Measurements from ENCODE around the gene CENPS. TPM values are rescaled to one million over a fixed set of nuclear protein-coding genes. Genes with fewer than 3 reads are reported as not detected.
A peak's percentile ranks its signal among the peaks of the same experiment; 100 is the strongest.

The CENPS gene
- total and polyA plus RNA-seq, 9 of the 15 experiments (the other 6 are each of a cell fraction or from before 2014, with no cell fraction given): 10.2 to 36.0 (median 26.0) TPM

- no peak for TF ChIP-seq ZNF184 (CRISPR knock-in tag; IDR thresholded peaks at IDR 0.05)
- TF ChIP-seq CCAR2 (IDR thresholded peaks at IDR 0.05; ENCODE audit: low read depth, low read length): no peak
- peak; percentile 91 for TF ChIP-seq NR2C2 (CRISPR knock-in tag; IDR thresholded peaks at IDR 0.05)
- TF ChIP-seq NR2C2 (tag; IDR thresholded peaks at IDR 0.05): peak; percentile 97
- peak; percentile 61; the same call in 1 of the 2 replicates for TF ChIP-seq ZBTB2 (IDR thresholded peaks at IDR 0.05)
- no peak; the same call in 1 of the 2 replicates for TF ChIP-seq CHAMP1 (IDR thresholded peaks at IDR 0.05)
- TF ChIP-seq TEAD2 (tag; IDR thresholded peaks at IDR 0.05): no peak
- TF ChIP-seq CHD4 (IDR thresholded peaks at IDR 0.05; ENCODE audit: insufficient read depth, insufficient replicate concordance, low read depth, low read length, poor library complexity, severe bottlenecking): no peak
- peak; percentile 97; the same call in 1 of the 2 replicates for TF ChIP-seq TGIF2 (CRISPR knock-in tag; IDR thresholded peaks at IDR 0.05)
- peak; percentile 43; the same call in 1 of the 2 replicates for TF ChIP-seq EP300 (IDR thresholded peaks at IDR 0.05; ENCODE audit: low read length)
- TF ChIP-seq SRSF7 (optimal IDR thresholded peaks at IDR 0.05; ENCODE audit: low read depth, low read length): no peak
- no peak for TF ChIP-seq ATF1 (CRISPR knock-in tag; IDR thresholded peaks at IDR 0.05)
- peak; percentile 90 for TF ChIP-seq ATF1 (tag; IDR thresholded peaks at IDR 0.05)
- TF ChIP-seq PHF20 (IDR thresholded peaks at IDR 0.05; ENCODE audit: partially characterized antibody): peak; percentile 63
- no peak for TF ChIP-seq FOXA3 (CRISPR knock-in tag; conservative IDR thresholded peaks at IDR 0.05 in 1 of 2, IDR thresholded peaks at IDR 0.05 in 1 of 2)
- peak; percentile 77; the same call in 1 of the 2 replicates for TF ChIP-seq ZNF76 (CRISPR knock-in tag; IDR thresholded peaks at IDR 0.05; ENCODE audit: borderline replicate concordance)
- TF ChIP-seq CBX8 (IDR thresholded peaks at IDR 0.05; ENCODE audit: borderline replicate concordance, extremely low read depth, low read depth, low read length, poor library complexity, severe bottlenecking): no peak
- no peak; a peak in 1 of 4 replicates for TF ChIP-seq MLLT1 (IDR thresholded peaks at IDR 0.05)
Observed at GRCh38 chr1:10472220-10473144, 42.2 kb downstream of the CENPS start, which contains the start of gene DFFA (continued).

Measured in K562 (cell line).